HG03060 (cell line): Measurements from ENCODE around the gene ATP11C.

ENCODE experiments used
- ATAC-seq: cut with Tn5 transposase; IDR thresholded peaks from one replicate; pipeline ENCODE4 v1.9.1; 2021; ENCODE audit warnings: low read depth, moderate number of reproducible peaks; ENCODE audit not compliant: unreplicated experiment

Gene ATP11C

DNA sequence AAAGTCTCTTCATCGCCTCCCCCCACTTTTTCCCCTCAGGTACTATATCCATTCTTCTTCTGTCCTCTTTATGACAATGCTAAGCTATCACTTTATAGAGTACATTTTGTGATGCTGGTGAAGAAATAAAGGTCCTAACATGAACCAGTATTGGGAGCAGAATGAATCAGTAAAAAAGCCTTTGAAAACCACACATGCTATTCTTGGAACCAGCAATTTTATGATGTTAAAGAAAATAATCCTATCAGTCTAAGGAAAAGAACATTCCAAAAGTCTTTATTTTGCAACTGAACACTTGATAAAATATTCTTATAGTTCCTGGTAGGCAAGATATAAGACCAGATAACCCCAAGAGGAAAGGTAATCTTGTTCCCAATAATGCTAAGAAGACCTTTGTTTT, 117.1 kb downstream of the ATP11C start:
- no peak for ATAC-seq

DNA sequence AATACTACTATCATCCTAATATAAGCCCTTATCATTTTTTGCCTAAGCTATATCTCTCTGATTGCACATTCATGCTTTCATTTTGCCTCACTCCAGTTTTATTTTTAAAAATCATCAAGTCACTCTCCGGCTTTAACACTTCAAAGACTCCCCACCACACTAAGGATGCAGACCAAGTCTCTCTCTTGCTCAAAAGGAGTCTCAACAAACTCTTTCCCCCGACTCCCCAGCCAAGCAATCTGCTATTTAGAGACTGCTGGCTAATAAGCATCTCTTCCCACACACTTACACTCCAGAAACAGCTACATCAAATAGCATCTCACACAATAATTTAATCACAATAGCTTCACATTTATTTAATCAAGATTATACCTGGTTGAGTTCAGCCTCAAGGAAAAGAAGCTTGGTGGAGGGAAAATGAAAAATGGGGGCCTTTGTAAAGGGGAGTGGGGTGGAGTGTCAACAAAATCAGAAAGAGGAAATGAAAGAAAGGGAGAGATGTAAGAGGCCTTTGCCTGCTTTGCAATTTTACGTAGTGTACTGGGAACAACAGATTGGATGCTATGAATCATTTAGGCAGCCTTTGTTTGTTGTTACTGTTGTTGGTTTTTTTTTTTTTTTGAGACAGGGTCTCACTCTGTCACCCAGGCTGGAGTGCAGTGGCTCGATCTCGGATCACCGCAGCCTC, 120.8 kb downstream of the ATP11C start:
- no peak for ATAC-seq

DNA sequence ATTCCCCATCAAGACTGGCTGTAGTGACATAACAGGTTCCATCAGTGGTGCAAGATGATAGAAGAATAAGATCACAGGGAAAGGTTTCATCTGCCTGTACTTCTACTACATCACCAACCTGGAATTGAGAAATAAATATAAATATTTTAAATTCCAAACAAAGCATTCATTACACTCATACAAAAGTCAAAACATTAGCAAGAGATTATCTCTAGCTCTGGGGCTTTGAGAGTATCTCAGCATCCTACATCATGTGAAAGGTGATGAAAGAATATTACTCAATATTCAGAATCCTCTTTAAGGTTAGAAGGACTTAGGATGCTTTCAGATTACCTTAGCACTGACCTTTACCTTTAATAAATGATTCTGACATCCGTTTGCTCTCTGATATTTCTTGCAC, 128.4 kb downstream of the ATP11C start:
- no peak for ATAC-seq

DNA sequence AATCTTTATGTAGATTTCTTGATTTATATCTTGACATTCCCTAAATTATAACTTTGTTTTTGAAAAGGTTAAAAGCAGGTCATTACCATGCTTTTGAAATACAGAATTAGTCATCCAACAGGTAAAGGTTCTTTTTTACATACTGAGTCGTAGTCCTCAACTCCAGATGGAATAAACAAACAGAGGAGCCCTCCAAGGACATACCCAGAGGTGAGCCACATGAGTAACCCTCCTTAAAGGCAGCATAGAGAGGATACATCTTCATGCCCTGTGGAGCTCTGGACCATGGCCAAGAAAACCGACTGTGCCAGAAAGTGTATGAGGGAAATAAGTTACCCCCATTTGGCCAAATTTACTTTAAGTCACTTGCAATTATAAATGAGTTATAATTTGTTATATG, 129.6 kb downstream of the ATP11C start:
- ATAC-seq = no peak

DNA sequence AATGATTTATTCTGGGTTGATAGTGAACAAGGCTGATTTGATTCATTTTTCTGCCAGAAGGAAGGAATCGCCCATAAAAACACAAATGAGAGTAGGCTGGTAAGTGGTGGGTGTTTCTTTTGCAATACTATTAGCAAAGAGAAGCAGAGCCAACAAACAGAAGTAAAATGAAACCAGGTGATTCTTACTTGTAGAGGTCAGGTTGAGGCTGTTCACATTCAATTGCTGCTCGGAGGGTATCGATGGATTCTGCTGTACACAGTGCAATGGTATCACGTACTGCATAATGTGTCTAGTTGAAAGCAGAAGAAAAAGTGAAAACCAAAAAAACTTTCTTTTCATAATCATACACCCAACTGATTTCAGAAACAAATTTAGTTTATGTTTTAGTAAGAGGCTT, 130.8 kb downstream of the ATP11C start:
- no peak for ATAC-seq

DNA sequence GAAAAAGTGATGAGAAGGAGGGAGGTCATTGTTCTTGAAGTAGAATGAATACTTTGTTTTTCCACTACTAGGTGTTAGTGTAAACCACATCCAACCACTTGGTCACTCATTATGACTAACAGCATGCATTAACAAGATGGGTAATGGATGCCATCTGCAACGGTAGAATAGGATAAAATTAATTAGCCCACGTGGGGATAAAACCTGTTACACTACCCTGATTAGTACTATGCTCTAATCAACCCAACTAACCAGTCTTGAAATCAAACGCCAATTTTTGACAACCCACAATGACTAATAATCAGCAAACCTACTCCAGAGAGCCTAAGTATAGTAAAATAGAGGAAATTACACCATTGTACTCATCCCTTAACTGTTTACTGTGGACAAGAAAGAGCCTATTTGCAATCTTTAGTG, 131.4 kb downstream of the ATP11C start:
- peak; percentile 44 for ATAC-seq

DNA sequence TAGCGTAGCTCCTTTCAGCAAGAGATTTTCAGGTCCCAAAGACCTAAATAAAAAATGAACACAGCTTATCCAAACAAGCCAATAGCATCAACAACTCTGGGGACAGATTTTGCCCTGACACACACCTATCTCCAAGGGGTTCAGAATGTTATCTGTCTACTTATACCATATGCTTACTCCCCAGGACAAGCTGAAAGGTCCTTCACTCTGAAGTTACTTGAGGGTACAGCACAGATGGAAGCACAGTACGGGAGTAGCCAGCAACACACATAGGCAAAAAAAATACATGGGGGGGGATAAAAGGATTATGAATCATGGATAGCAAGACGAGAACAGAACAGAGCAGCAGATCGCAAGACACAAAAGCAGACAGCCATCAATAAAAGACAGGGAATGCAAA, 134.2 kb downstream of the ATP11C start:
- no peak for ATAC-seq

DNA sequence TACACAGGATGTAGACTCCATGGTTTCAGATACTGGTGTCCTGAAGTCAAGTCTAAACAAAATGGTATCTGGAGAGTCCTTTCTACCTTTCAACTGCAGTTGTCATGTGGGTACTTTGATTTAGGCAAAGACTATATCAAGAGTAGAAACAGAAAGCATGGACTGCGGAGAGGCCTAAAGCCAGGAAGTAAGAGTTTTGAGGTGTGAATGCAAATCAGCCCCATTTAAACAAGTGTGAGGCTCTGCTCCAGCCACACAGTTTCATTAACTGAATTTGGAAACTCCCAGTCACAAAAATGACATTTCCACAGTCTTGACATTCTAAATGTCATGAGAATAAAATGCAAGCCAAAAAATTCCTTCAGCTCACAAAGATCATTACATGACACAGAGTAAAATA, 137.7 kb downstream of the ATP11C start:
- peak; percentile 97 for ATAC-seq

DNA sequence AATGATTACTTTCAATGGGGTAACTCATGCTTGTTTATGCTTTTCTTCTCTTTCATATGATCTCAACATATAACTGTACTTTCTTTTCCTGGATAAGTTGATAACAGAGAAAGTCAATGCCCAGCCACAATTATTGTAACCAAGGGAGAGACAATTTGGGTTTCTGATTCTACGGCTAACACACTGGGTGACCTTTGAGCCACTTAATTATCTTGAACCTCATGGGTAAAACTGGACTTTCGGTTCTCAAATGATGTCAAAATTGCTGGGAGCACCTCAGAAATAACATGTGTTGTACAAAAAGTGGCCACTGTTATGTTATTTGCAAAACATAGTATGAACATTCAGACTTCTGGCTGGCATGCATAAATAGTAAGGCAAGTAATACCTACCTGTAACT, 145.3 kb downstream of the ATP11C start:
- no peak for ATAC-seq

DNA sequence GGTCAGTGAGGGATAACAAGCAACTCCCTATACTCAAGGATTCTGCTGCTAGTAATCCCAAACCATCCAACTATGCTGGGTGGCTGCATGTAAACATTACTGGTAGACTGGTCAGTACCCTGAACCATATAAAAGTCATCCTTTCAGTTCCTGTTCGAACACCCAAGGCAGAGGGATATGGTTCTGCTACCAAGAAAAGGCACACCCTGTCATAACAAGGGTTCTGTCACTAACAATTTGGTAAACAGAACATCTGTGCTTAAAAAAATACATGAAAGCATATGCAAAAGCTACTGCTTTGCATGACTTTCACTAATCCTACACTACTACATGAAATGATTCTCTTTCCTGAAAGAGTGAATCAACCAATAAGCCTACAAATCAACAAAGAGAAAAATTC, 148.0 kb downstream of the ATP11C start:
- peak; percentile 89 for ATAC-seq

DNA sequence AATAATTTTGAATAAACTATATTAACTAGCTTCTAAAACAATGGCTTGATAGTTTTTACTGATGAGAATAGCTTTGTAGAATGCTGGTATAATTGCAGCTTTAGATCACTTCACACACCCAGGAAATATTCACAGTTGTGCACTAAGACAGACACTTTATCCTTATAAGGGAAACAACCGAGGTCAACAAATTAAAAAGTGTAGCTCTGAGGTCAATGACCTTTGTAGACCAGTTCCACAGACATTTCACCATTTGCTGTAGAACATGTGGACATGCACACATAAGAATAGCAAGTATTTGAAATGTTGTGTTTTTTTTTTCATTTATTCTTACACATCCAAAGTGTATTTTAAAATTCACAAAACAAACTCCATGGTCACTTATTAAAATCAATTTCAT, 148.9 kb downstream of the ATP11C start:
- no peak for ATAC-seq

DNA sequence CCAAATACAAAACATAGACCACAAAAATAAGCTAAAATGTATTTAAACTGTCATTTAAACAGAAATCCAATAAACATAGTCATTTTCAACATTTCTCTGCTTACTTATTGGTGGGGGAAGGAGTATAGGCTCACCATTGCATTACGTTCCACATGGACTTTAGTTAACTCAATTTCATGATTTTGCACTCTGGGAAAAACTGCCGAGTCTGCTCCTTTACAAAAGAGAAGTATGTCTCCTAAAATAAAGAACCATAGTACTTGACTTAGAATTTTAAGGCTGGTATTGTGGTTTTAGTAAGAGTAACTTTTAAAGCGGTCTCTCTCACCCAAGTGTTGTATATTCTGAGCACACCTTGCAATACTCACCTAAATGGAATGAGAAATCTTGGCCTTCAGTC, 149.8 kb downstream of the ATP11C start:
- ATAC-seq = no peak

DNA sequence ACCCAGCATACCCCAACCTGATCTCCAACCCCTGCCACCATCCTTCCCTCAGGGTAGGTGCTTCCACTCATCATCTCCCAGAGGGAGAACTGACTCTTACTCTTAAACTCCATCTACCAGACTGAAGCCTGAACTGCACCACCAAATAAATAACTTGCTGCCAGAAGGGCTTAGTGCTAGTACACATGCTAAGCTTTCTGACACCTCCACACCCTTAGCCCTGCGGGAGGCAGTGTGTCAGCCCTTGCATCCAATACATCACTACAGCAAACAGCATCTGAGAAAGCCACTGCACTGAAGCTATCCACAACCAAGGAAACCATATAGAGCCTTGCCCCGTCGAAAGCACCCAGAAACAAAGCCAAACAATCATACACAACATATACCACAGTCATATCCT, 156.3 kb downstream of the ATP11C start:
- ATAC-seq = no peak

DNA sequence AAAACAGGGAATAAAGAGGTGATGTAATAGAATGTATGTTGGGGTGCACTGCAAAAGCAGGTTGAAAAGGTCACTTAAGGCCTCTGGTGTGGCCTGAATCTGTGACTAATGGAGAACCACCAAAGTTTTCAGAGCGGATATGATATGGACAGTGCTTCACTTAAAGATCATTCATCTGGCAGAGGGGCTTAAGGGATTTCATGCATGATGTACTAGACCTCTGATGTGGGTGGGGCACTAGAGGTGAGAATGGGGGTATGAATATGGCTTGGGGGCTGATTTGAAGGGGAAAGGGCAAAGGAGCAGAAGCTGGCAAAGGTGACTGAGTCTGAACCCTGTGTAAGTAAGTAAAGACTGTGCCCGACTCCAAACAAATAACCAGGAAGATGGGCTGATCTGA, 162.5 kb downstream of the ATP11C start:
- ATAC-seq = no peak

DNA sequence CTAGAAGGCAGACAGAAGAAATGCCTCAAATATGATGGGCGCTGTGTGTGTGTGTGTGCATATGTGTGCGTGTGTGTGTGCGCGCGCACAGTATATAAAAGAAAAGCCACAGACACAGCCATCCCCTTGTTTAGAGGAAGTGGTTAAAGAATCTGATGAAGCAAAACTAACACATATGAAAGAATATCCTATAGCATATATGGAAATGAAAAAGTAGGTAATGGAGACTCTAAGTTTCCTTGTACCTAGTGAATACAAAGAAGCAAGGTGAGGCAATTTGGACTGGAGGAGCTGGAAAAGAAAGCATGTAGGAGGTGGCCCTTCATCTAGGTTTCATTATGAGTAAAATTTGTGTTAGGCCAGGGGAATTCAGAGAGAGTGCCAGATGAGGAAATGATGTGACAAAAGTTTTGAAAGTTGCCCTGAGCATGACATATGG, 166.3 kb downstream of the ATP11C start:
- ATAC-seq = peak; percentile 71

DNA sequence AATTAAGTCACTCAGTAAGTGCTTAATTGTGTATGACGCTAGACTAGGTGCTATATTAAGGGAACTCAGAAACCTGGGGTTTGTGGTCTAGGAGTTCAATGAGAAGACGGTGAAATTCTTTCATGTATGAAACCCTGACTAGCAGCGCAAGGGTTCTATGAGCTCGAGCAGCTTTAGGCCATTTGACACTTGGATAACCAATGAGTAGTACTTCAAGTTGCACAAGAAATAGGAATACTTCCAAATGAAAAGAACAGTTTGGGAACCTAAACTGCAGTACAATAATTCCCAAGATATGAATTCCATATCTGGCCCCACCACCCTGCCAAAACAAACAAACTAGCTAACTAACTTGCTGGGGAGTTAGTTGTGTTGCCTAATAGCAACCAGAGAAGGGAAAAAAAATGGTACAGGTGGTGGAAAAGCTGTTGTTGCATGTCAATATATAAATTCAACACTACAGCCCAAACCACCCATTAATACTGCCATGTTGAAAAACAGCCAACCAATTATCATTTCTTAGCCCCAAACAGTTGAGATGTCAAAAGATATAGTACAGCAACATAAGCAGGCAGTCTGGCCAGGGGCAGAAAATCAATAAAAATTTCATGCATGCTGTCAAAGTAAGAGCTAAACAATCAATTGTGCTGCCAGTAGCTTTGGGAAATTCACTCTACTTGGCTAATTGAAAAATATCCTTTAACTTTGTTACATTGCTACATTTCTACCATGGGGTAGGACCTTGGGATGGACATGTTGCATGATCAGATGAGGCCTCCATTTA, 170.3 kb downstream of the ATP11C start:
- no peak for ATAC-seq

DNA sequence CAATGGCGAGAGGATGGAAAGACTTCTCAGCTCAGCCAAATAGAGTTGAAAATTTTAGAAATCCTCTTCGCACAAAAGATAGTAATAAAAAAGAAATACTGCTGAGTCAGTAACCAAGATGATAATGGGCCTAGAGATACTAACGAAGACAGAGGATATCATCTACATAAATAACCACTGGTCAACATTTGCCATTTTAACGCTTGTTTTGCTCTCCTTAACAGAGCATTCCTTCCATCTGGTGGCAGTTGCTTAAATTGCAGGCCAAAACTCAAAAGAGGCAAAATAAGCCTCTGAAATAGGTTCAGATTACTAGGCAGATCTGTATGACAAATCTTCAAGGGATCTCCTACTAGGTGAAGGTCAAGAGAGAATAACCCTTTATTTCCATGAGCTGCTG, 173.2 kb downstream of the ATP11C start:
- ATAC-seq = no peak

DNA sequence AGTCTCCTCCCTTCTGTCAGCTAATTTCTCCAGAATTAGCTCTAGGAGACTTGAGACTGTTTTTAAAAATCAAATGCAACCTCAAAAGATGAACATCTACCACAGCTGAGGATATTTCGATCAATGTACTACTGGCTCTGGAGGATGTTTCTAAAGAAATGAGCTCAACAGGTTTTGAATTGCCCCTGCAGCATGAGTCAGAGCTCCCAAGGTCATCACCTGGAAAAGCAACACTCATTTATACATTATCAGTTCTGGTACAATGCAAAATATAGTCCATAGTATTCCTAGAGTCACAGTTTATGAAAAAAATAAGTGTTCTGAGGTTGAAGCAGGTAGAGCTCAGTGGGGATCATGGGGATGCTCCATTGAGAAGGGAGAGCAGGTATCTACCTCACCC, 174.0 kb downstream of the ATP11C start:
- ATAC-seq = no peak

DNA sequence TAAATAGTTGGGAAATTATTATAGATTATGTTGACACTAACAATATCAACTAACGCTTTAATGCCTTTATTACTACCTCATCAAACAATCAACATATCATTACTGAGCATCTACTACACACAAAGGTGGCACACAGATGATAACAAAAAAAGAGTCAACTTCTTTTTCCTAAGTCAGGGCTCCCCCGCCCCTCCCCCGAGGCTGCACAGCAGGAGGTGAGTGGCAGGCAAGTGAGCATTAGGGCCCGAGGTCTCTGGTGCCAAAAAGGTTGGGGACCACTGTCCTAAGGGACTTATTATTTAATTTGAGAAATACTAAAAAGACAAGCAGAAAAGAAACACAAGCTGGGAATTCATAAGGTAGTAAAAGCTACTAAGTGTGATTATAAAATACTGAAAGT, 174.6 kb downstream of the ATP11C start:
- no peak for ATAC-seq

DNA sequence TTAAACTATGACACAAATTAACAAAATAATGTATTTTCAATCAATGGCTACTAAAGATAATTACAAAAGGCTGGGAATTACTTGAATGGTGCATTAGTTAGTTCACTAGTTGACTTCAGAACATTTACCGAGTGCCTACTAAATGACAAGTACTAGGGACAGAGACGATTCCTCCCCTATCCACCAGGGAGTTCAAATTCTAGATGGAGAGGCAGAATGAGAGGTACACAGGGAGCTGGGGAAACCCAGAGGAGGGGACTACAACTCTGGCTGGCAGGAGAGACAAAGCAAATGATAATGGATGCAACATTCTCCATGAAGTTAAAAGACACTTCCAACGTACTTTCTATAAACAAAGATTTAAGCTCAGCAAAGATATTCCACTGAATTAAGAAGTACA, 181.8 kb downstream of the ATP11C start:
- no peak for ATAC-seq

DNA sequence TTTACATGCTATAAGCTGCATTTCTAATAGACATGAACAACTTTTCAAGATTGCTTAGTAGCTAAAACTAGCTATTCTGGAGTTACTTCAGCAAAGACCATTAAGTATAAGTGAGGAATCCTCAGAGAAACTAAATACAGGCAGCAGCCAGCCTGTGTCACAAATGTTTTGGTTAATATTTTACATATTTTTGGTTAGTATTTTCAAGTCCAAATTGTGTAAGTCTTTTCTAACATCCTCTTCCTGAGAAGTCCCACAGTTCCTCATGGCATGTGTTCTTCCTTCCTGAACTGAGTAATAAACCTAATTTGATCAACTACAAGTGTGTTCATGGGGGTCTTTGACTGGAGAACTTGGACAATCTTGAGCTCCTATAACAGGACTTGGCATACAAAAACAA, 182.5 kb downstream of the ATP11C start:
- no peak for ATAC-seq

DNA sequence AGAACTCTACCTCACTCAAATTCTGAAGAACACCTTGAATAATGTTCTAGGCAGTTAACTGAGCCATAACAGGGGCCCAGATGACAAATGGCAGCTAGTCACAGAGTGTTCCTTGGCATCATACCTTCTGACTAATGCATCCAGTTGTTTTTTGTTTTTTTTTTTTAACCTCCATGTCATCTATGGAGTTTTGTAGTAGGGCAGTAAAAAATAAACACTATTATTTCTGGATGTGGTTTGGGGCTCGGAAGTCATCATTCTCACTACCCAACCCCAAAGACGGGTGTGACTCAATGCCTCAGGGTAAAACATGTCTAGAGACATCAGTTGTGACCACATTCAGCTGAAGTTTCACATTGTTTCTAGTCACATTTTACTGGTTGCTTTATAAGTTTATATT, 193.7 kb downstream of the ATP11C start:
- no peak for ATAC-seq
